Measurements from ENCODE around the gene ASB2.

ASB2 gene

DNA sequence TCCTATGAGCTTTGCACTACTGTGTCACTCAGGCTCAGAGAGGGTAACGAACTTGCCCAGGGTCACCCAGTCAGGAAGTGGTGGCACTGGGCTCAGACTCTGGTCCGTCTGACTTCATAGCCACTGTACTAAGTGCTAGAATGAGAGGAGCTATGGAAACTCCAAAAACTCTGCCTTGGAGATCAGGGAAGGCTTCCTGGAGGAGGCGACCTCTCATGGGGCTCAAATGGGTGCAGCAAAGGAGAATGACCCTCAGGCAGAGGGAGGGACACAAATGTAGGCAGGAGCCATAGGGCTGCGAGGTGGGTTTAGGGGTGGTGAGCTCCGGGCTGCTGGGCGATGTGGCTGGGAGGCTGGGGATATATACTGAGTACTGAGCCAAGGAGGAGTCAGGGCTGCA lies 23.9 kb upstream of the ASB2 start:
- DNase-seq (ENCODE audit: low read depth): no peak

DNA sequence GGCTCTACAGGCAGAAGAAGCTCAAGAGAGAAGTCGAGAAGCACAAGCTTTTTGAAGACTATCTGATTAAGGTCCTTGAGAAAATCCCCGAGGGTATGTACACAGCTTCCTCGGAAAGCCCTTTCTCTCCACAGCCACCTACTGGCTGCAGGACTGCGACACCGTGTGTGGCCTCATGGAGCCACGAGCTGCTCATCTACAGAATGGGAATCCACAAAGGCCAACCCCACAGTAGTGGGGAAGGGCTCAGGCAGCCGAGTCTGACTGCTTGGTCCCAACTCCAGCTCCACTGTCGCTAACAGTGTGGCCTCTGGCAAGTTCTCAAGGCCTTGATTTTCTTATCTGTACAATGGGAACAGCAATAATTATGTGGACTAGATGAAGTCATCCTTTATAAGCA lies 23.2 kb upstream of the ASB2 start:
- no peak for DNase-seq (ENCODE audit: low read depth)

DNA sequence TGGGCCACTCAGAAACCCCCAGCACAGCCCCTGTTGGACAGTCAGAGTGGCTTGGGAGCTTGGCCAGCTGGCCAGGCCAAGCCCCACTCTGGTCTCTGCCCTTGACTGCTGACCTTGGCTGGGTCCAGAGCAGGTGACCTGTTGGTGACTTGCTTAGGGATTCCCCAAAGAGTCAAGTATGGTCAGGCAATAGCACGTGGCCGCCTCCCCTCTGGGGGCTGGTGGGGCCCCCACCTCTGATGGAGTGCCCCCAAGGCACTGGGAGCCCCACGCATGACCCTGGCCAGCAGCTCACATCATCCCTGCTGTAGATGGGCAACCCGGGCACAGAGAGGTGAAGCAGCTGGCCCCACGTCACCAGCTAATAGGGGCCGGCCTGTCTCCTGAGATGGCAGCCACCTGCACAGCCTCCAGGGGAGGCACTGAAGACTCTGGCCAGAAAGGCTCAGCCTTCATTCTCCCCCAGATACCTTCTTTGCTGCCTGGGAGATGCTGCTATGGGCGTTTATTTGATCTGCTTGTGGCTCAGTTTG lies 22.6 kb upstream of the ASB2 start:
- no peak for DNase-seq (ENCODE audit: low read depth)

DNA sequence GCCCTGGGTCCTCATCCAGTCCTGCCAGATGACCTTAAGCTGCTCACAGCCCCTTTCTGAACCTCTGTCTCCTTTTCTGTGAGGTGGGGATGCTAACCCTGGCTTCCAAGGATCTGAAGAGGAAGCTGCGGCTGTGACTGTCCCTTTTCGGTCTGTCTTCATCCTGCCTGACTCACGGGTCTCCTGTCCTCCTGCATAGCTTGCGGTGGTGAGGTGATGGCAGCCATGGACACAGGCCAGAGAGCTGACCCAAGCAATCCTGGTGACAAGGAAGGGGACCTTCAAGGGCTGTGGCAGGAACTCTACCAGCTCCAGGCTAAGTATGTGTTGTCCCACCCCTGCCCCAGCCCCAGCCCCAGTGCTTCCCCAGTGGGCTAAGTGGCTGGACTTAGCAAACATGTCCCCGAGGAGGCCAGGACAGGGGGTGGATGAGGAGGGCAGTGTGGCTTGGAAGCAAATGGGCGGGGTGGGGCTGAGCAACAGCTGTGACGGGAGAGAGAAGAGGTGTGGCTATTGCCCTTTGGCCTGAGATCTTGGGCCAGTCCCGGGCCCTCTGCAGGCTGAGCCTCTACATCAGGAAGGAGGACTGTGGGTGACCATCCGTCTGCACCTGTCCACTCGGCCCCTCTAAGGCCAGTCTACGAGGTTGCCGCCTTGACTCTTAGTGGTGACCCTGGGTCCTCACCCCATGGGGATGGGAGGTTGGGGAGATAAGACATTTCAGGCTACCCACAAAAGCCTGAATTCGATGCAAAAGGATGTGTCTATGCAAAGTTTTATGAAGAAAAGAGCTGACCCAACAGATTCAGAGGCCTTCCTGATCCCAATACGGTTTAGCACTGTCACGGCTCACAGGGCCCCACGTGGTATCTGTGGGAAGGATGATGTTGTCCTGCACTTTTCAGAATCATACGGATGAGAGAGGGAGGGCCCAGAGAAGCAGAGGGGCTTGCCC lies 21.8 kb upstream of the ASB2 start:
- DNase-seq (ENCODE audit: low read depth): no peak

- no peak for DNase-seq (ENCODE audit: low read depth)
These were observed 20.7 kb upstream of the ASB2 start, which contains the start of gene CCDC197 for GRCh38 chr14:93997082-93997481. Gene CCDC197, plus strand, starts transcription at chr14:93997301. Its CDS starts 831 bp downstream, at chr14:93998132.

DNA sequence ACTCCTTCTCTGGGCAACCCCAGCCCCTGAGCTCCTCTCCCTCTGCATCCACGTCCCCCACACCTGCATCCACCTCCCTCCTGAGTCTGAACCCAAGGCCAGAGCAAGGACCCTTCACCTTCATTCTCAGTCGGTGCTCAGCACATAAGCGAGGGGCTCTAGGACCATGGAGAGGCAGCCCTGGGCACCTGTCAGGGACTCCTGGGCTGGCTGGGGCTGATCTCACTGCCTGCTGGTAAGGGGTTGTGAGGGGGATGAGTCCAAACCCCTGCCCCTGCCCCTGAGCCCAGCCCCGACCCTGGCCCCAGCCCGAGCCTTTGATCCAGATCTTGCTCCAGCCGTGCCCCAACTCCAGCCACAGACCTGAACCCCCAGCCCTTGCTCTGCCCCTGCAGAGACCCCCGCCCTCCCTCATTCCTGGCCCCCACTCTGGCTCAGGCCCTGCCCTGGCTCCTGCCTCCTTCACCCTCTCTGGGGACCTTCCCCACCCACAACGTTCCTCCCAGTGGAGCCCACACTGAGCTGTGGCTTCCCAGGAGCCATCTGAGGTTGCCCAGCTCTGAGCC lies 19.8 kb upstream of the ASB2 start:
- no peak for DNase-seq (ENCODE audit: low read depth)

DNA sequence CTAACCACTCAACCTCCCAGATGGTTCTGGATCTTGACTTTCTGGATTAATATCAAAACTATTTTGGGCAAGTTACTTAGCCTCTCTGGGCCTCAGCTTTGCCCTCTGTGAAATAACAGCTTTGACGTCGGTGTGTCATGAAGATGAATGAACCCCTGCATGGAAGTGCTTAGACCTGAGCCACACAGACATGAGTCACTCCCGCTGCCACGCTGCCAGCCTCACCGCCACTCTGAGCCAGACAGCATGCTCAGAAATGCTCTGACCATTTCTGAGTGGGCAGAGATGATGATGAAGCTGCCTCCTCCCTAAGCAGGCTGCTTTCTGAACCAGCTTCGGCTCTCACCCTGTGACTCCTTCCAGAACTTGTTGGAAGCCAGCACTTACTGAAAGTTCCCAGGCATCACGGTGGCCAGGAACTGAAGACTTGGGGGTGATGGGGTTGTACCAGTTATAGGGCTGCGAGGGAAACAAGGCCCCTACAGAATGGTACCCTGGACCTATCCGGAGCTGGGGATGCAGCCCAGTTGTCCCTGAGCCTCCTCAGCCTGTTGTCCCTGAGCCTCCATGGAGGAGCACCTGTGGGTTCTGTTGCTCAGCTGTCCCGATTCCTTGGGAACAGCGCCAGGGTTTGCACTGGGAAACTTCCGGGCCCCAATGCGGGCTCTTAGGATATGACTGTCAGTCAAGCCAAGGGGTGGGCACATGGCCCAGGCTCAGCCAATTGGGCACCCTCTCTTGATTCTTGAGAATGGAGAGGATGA lies 18.7 kb upstream of the ASB2 start:
- DNase-seq (ENCODE audit: low read depth): peak; percentile 31

DNA sequence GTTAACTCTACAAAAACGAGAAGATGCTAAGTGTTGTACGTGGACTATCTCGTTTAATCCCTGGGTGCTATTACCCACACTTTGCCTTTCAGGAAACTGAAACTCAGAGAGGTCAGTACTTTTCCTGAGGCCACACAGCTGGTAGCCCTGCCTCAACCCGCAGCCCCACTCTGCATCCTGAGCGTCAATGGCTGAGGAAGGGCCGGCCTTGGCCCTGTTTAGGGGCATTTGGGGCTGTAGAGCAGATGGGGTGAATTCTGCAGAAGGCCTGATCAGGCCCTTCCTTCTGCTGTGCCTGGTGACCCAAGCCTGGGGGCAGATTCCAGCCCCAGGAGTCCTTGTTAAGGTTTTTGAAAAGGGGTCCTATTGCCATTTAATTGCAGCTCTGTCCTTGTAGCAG lies 17.0 kb upstream of the ASB2 start:
- DNase-seq (ENCODE audit: low read depth): no peak

DNA sequence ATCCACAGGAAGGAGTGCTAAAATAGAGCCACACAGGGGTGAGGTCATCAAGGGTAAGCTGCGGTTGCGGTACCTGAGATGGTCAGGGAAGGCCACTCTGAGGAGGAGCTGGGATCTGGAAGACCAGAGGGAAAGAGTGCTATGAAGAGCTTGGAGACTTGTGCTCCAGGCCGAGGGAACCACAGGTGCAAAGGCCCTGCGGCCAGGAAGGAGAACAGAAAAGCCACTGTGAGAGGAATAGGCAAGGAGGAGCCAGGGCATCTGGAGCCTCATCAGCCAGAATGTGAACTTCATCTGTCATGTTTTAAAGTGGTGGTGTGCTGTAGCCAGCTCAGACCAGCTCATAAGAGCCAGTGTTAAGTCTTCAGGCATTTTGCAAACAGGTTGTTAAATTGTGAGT lies 15.3 kb upstream of the ASB2 start:
- DNase-seq (ENCODE audit: low read depth): no peak

GRCh38 chr14:93991212-93991611 lies 14.8 kb upstream of the ASB2 start:
- DNase-seq (ENCODE audit: low read depth): no peak

GRCh38 chr14:93989939-93990338 lies 13.6 kb upstream of the ASB2 start:
- DNase-seq (ENCODE audit: low read depth): no peak

GRCh38 chr14:93987815-93988476 lies 11.6 kb upstream of the ASB2 start:
- DNase-seq (ENCODE audit: low read depth): no peak

DNA sequence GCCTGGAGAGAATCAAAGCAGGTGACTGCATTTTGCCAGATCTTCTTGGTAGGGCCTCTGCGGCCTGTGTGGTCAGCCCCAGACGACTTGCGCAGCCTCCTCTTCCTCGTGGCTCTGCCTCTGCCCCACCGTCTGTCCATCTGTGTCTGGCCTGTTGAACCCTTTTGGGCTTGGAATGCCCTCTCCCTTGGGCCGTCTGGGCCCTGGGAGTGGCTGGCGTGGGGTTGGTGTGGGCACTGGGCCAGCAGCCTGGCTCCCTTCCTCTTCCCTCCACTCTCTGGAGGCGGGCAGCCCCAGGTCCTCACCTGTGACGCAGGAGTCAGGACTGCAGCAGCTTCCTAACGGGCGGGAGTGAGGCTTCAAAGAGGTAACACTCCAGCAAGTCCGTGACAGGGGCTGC lies 11.0 kb upstream of the ASB2 start:
- DNase-seq (ENCODE audit: low read depth): no peak

- DNase-seq (ENCODE audit: low read depth): no peak
These were observed 10.6 kb upstream of the ASB2 start for GRCh38 chr14:93986955-93987354.

GRCh38 chr14:93984987-93985410 lies 8.6 kb upstream of the ASB2 start:
- no peak for DNase-seq (ENCODE audit: low read depth)

DNA sequence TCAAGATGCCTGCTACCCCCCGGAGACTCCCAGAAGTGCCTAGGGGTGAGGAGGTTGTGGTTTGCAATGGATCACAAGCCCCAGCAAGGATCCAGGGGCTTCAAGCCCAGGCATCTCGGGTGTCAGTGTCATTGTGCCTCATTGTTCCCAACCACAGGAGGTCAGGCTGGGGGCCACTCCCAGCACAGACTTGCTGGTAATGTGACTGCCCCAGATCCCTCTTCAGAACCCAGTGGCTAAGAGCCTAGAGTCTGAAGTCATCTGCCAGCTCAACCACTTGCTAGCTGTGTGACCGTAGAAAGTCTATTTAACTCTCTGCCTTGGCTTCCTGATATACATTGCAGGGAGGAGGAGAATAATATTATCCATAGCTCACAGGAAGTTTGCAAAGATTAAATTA lies 7.7 kb upstream of the ASB2 start:
- DNase-seq (ENCODE audit: low read depth): no peak

GRCh38 chr14:93982230-93983007 lies 6.0 kb upstream of the ASB2 start:
- no peak for DNase-seq (ENCODE audit: low read depth)

DNA sequence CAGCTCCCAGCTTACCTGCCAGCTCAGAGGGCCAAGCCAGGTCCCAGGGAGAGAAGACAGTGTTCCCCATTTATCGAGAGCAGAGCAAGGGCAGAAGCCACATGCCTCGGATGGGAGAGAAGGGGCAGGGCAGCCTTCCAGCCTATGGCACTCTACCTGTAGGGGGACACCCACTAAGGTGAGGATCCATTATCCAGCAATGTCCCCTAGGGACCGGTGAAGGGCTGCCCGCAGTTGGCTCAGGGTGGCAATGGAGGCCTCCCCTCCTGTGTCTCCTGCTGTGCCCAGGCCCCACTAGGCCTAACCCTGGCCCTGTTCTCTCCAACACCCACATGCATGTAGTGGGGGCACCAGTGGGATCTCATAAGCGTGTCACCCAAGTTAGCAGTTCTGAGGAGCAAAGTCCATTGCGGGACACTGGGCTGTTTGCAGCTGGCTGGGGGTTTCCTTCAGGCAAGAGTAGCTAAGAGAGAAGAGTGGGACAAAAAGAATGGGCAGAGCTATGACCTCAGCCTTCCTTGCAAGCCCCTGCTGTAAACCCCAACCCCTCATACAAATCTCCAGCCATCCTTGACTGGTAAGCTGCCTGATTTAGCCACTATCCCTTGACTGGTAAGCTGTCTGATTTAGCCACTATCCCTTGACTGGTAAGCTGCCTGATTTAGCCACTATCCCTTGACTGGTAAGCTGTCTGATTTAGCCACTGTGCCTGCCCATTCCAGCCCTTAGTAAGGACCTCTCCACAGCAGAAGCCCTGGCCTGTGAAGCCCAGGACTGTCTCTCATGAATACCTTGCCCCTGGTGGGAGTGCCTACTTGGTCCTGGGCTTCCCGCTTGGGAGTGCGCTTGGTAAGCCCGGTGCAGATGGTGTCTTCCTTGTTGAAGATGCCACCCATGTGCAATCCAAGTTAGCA lies 5.2 kb upstream of the ASB2 start:
- no peak for DNase-seq (ENCODE audit: low read depth)

DNA sequence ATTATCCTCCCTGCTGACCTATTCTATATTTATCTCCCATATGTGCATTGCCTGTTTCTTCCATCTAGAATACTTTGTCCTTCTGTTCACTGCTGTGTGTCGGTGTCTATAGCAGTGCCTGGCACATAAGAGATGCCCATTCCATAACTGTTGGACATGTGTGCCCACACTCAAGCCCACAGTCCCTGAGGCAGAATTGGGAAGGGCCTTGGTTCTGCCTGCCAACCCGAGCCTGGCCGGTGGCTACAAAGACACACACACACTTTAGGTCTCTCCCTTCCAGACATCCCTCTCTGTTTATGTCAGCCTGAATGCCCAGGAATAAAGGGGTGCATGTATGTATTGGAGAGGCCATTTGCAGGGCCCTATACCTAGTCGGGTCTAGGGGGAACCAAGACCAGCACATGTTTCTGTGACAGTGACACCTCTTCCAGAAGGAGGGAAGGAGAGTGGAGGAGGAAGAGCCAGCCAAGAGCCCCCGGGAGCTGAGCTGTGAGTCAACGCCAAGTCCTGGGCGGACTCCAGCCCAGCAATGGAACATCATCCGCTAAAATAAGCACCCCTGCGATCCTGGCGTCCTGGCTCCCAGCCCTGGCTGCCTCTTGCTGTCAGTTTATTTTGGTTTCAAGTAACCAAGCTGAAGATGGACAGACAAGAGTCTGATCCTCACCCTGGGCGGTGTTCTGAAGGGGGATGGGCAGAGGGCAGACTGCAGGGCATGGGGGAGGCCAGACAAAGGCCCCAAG lies 4.3 kb upstream of the ASB2 start:
- DNase-seq (ENCODE audit: low read depth): no peak

All from stimulated activated CD8-positive, alpha-beta memory T cell treated with anti-CD3 and anti-CD28 coated beads, Interleukin-12 subunit alpha, Interleukin-12 subunit beta, amount 100 ng/mL, for 4 hours (primary cell).